Upper lobe of right lung (tissue), 1 donor: ENCODE measurements around the gene DEF6. TPM values are rescaled to one million over a fixed set of nuclear protein-coding genes. Genes with fewer than 3 reads are reported as not detected.
A peak's percentile ranks its signal among the peaks of the same experiment; 100 is the strongest.

Experiments
- ATAC-seq: fragments of 200-7000 bp; cut with Tn5 transposase; one replicate; pipeline ENCODE4 v1.9.1; 2020; ENCODE audit warnings: mild to moderate bottlenecking, moderate library complexity
- DNase-seq: peaks from one replicate; pipeline ENCODE4 v3.0.0-alpha.2; 2020
- H3K27ac ChIP-seq: fragments of 200-600 bp; one replicate; pipeline ENCODE4 v1.8.0; 2022
- H3K27me3 ChIP-seq: fragments of 200-600 bp; one replicate; pipeline ENCODE4 v1.8.0; 2022; ENCODE audit warnings: mild to moderate bottlenecking
- H3K36me3 ChIP-seq: fragments of 200-600 bp; one replicate; pipeline ENCODE4 v1.8.0; 2022
- H3K4me1 ChIP-seq: fragments of 200-600 bp; one replicate; pipeline ENCODE4 v1.8.0; 2022
- H3K4me3 ChIP-seq: fragments of 200-600 bp; one replicate; pipeline ENCODE4 v1.8.0; 2022; ENCODE audit warnings: mild to moderate bottlenecking
- H3K9me3 ChIP-seq: fragments of 200-600 bp; one replicate; pipeline ENCODE4 v1.8.0; 2022
- CTCF ChIP-seq: fragments of 200-600 bp; IDR thresholded peaks from one replicate; pipeline ENCODE4 v1.8.0; 2022; ENCODE audit warnings: antibody characterized with exemption
- intact Hi-C: fragments of 100-400 bp; cut with DNase I; formaldehyde crosslinking; loops from one replicate; pipeline ENCODE4 v1.11.0; 2022
- total RNA-seq: library from RNA; stranded (reverse); fragmentation: NEBNext Ultra II Directional; extraction: Animal tissue kit (Norgen Biotek cat#: 25700); gene quantifications from one replicate; pipeline ENCODE4 v1.2.1, GENCODE V29; 2021
- donor health status: DM: no; HTN: yes; CAD: no; lungs with severe emphysema.

DEF6 gene
- total RNA-seq, 1 donor from 2014 or later, result 17.4 TPM

- intact Hi-C loops, result no loop called here
- no peak overlapping the region for H3K27ac ChIP-seq
- ATAC-seq, result no peak
These were observed 12.1 kb downstream of the DEF6 start for GRCh38 chr6:35309611-35310264.

GRCh38 chr6:35310265-35310831, 12.7 kb downstream of the DEF6 start:
- Histone ChIP-seq H3K4me1 (peaks cover 12% of the 10 kb centered on the region), H3K36me3 (no peaks in the 10 kb centered on the region), H3K9me3 (no peaks in the 10 kb centered on the region), H3K27ac (peak overlapping the region; percentile 17), H3K27me3 (no peaks in the 10 kb centered on the region), H3K4me3 (no peak overlapping the region)
- intact Hi-C loops, result no loop called here
- ATAC-seq (peak; percentile 23), DNase-seq (no peak)
- TF ChIP-seq CTCF, result no peak

More at GRCh38 chr6:35309611-35310264, 12.1 kb downstream of the DEF6 start:
- Histone ChIP-seq H3K36me3 (no peaks in the 10 kb centered on the region), H3K4me1 (peaks cover 12% of the 10 kb centered on the region), H3K4me3 (no peak overlapping the region), H3K27me3 (no peaks in the 10 kb centered on the region), H3K9me3 (no peaks in the 10 kb centered on the region)
- no peak for TF ChIP-seq CTCF
- DNase-seq, result no peak

DNA sequence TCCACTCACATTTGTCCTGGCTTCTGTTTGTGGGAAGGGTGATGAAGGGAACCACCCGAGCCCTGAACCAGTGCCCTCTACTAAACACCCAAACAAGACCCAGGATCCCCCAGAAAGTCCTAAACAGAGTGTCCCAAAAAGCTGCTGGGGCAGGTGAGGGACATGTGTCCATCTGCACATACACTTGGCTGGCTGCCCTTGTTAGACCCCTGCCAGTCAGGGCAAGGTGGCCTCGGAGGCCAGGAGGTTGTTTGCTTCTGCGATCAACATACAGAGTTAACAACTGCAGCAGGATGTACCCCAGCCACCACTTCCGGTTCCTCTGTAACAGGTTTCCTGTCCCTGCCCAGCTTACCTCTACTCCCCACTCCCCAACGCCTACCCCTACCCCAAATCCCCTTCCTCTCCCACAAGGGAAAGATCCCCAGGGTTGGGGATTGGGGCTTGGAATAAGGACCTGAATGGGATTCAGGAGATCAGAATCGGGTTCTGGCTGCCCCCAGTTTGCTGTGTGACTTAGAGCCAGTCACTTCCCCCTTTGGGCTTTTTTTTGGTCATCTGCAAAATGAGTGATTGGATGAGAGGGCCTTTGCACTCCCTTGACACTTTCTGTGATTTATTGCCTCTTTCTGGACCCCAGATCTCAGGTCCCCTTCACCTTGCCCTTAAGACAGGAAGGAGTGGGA, 13.9 kb downstream of the DEF6 start:
- intact Hi-C loops, result no loop called here
- no peaks in the 10 kb centered on the region for H3K36me3 ChIP-seq
- DNase-seq, result no peak
- no peaks in the 10 kb centered on the region for H3K9me3 ChIP-seq
- peaks cover 12% of the 10 kb centered on the region for H3K4me1 ChIP-seq
- no peaks in the 10 kb centered on the region for H3K27me3 ChIP-seq
- no peak for TF ChIP-seq CTCF
- peak; percentile 45 for ATAC-seq
- peak overlapping the region; percentile 65 for H3K27ac ChIP-seq
- no peak overlapping the region for H3K4me3 ChIP-seq

DNA sequence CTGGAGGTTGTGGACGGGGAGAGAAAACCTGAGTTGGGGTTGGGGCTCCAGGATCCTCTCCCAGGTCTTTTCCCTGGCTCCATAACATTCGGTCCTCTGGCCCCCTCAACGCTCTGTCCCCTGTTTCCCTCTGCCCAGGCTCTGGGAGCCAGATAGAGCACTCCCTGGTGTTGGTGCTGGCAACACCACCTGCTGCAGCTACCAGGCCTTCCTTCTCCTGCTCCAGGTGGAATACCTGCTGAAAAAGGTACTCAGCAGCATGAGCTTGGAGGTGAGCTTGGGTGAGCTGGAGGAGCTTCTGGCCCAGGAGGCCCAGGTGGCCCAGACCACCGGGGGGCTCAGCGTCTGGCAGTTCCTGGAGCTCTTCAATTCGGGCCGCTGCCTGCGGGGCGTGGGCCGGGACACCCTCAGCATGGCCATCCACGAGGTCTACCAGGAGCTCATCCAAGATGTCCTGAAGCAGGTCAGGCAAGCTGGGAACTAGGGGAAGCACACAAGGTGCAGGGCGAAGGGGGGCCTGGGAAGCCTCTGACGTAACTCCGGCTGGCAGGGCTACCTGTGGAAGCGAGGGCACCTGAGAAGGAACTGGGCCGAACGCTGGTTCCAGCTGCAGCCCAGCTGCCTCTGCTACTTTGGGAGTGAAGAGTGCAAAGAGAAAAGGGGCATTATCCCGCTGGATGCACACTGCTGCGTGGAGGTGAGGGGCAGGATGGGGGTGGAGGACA, 14.6 kb downstream of the DEF6 start:
- TF ChIP-seq CTCF, result no peak
- Histone ChIP-seq H3K36me3 (no peaks in the 10 kb centered on the region), H3K9me3 (no peaks in the 10 kb centered on the region), H3K4me3 (no peak overlapping the region), H3K4me1 (peaks cover 12% of the 10 kb centered on the region), H3K27me3 (no peaks in the 10 kb centered on the region), H3K27ac (peak overlapping the region; percentile 65)
- DNase-seq (no peak), ATAC-seq (no peak)
- intact Hi-C loops, result no loop called here

DNA sequence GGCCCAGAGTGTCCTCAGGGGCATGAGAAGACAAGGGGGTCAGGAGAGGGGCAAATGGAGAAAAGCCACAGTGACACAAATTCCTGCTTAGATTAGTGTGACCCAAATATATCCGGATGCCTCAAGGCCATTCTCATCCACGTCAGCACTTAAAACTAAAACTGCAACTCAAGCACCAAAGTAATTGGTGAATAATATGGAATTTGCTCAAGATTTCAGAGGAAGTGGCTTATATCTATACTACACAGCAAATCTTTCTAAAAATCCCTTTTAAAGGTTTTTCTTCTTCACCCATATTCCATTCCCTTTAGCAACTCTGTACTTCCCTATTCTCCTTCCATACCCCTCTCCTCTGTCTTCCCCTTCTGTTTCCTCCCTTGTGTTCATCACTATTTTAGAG, 15.2 kb downstream of the DEF6 start:
- intact Hi-C loops, result no loop called here
- no peaks in the 10 kb centered on the region for H3K27me3 ChIP-seq
- no peaks in the 10 kb centered on the region for H3K9me3 ChIP-seq

More for the DNA sequence above, 15.2 kb downstream of the DEF6 start:
- no peak for DNase-seq
- ATAC-seq, result no peak
- Histone ChIP-seq H3K27ac (no peak overlapping the region), H3K36me3 (no peaks in the 10 kb centered on the region), H3K4me1 (peaks cover 12% of the 10 kb centered on the region), H3K4me3 (no peak overlapping the region)
- TF ChIP-seq CTCF, result no peak
